SK-N-SH treated with all-trans-retinoic acid at 6 μM for 48 hours (cell line): Measurements from ENCODE around the gene SSR1.

Experiments
- ARNTL ChIP-seq: fragments of 450-650 bp; formaldehyde crosslinking; IDR thresholded peaks from 2 replicates; pipeline ENCODE4 v1.5.0; 2020; ENCODE audit warnings: low read depth, mild to moderate bottlenecking, moderate library complexity, borderline replicate concordance
- OSR1 ChIP-seq: fragments of 250-450 bp; sonication (Bioruptor Pico); IDR thresholded peaks from 2 replicates; pipeline ENCODE4 v1.8.0; 2022; ENCODE audit warnings: moderate library complexity, mild to moderate bottlenecking, inconsistent platforms
- PPARA ChIP-seq: fragments of 250-450 bp; sonication (Bioruptor Pico); IDR thresholded peaks from 2 replicates; pipeline ENCODE4 v1.5.0; 2020; ENCODE audit warnings: mild to moderate bottlenecking, borderline replicate concordance
- ZFP30 ChIP-seq: fragments of 450-650 bp; formaldehyde crosslinking; IDR thresholded peaks from 2 replicates; pipeline ENCODE4 v1.5.0; 2022; ENCODE audit warnings: mild to moderate bottlenecking, moderate library complexity
- TF ChIP-seq, protein P1 (sequence below): fragments of 250-450 bp; sonication (Bioruptor Pico); IDR thresholded peaks from 2 replicates; pipeline ENCODE4 v1.8.0; 2021; ENCODE audit warnings: low read depth, mild to moderate bottlenecking, moderate library complexity, borderline replicate concordance

DNA sequence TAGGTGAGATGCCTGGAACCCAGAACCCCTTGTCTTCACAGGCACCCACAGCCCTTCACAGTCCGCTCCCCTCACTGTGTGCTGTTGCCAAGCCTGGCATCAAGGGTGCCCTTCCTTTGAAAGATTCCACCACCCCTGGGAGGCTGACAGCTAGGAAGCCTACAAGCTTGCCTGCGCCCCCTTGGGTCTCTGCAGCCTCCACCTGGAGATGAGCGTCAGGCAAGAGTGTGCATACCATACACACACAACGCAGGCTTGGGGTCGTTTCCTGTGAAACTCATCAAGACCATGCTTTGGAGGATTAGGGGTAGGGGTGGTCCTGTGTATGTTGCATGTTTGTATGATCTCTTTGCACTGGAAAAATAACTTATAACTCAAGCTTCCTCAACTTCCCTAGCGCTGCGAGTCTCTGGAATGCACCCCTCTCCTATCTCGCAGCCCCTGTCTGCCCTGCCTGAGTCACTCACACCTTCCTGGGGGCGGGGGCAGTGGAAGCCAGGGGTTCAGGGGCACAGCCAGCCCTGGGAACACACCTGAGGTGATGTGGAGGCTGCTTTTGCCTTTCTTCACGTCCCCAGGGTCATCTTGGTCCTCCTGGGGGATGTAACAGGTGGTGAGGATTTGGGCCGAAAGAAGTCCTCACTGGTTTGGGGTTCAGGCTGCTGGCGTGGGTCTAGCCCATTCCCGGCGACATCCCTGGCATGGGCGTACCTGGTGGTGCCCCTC, 67.2 kb downstream of the SSR1 start:
- TF ChIP-seq, protein P1, sequence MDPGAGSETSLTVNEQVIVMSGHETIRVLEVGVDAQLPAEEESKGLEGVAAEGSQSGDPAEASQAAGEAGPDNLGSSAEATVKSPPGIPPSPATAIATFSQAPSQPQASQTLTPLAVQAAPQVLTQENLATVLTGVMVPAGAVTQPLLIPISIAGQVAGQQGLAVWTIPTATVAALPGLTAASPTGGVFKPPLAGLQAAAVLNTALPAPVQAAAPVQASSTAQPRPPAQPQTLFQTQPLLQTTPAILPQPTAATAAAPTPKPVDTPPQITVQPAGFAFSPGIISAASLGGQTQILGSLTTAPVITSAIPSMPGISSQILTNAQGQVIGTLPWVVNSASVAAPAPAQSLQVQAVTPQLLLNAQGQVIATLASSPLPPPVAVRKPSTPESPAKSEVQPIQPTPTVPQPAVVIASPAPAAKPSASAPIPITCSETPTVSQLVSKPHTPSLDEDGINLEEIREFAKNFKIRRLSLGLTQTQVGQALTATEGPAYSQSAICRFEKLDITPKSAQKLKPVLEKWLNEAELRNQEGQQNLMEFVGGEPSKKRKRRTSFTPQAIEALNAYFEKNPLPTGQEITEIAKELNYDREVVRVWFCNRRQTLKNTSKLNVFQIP (CRISPR knock-in tag) = no peak
- TF ChIP-seq OSR1 (no peak), ARNTL (no peak), PPARA (CRISPR knock-in tag) (no peak), ZFP30 (no peak)
